NCI-H526 treated with DMSO at 0.1 percent for 48 hours (cell line): ENCODE measurements around the gene DUSP10.

Source experiments
- DNase-seq: peaks from one replicate; lab custom pipeline; 2025; lab: John Stamatoyannopoulos, UW

Gene DUSP10

GRCh38 chr1:221714227-221715152 is 27.4 kb downstream of the DUSP10 start:
- DNase-seq: no peak

DNA sequence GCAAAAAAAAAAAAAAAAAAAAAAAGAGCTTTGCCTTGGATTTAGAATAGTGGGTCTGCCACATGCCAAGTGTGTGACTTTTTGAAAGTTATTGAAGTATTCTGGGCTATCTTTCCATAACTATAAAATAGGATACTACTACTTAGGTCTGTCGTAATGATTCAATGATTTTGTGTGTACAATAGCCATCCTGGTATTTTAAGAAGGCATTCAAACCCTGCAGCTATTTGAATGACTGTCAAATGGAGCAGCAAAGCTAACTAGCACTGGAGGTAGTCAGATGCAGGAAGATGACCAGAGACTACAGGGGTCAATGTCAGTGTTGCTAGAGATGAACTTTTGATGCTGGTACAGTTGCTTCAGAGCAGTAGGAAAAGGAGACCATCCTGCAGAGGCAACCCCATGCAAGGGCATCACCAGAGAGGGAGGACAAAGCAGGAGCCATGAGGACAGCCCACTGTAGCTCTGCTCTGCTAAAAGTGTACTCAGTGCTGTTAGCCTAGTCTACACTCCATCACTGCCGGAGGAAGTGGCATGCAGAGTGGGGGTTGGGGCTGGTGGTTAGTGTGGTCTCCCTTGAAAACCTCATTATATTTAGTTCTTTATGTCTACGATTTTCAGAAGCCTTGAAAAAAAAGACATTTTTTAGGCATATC is 29.0 kb downstream of the DUSP10 start:
- DNase-seq: no peak

DNA sequence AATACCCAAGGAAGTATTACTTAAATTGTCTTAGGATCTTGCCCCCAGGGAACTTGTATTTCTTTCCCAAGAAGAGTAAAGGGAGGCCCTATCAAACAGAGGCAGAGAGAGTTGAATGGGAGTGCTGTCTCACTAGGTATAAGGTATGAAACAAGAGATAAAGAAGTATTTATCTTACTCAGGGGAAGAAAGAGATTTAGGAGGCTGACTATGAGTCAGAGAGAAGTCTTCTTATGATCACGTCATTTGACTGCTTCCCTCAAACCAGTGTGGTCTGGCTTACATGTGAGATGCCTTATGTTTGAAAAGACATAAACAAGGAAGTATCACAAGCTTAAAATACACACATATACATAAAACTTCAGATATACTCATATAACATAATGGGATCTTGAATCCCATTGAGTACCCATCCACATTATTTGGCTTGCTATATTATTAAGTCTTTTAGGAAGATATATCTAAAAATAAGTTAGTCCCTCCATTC is 29.6 kb downstream of the DUSP10 start:
- DNase-seq: no peak

- DNase-seq: no peak
Measured at GRCh38 chr1:221711656-221712055, 30.2 kb downstream of the DUSP10 start.

GRCh38 chr1:221711063-221711577 is 30.8 kb downstream of the DUSP10 start:
- DNase-seq: no peak

DNA sequence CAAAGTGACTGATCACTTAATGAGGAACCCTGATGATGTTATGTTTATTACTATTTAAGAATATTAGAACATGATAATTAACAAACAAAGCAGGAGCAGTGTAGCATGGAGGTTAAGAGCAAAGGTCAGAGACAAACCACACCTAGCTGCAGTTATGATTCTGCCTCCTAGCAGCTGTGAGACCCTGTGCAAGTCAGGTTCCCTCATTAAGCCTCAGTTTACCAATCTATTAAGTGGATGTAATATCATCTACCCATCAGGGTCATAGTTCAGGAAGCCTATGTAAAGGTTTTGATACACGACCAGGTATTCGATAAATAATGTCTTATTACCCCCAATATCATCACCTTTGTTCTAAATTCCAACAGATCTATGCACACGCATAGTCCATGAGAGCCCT is 32.0 kb downstream of the DUSP10 start:
- DNase-seq: no peak

- DNase-seq: peak; percentile 57
Measured at GRCh38 chr1:221708987-221709386, 32.9 kb downstream of the DUSP10 start.

DNA sequence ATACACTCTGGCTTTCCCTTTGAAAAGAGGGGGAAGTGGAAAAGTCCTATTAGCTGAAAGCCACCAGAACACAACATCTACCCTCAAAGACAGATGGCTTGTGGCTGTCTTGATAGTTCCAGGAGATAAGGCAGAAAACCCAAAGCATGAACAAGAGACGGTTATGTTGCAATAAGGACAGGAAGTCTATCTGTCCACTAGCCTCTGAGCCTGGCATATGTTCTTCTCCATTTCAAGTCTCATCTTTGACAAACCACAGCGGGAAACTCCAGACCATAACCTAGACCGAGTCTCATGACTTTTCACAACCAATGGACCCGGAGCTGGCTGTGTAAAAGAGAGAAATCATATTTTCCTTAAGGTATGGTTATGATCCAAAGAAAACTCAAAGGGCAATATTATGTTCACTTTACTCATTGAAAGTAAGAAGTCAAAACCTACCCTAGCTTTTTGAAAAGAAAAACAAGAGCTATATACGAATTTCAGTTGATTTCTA is 33.8 kb downstream of the DUSP10 start:
- DNase-seq: no peak

DNA sequence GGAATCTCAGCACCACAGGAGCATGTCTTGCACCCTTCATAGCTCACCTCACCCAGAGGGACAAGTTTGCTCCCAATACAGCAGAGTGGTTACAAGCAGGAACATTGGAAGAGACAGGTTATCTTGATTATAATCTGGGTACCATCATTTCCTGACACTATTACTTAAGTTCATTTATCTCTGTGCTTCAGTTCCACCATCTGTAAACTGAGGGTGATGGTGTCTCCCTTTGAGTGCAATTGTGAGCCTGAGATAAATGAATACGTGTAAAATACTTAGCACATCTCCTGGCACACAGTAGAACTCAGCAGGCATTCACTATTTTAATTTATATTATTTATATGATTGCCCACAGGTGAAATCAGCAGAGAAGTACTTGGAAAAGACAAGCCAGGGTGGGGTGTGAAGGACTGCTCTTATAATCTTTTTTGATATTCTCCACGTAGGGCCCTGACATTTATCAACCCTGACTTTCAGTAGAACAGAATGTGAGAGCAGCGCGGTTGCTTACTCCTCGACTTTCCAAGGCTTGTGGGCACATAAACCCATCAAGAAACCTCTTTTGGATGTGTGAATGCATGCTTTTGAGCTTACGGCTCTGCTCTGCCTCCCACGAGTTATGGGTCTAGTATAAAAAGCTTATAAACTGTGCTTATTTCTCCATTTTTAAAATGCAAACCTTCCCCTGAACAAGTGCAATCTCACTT is 34.9 kb downstream of the DUSP10 start:
- DNase-seq: no peak

- no peak for DNase-seq
Measured at GRCh38 chr1:221706191-221706590, 35.7 kb downstream of the DUSP10 start.

DNA sequence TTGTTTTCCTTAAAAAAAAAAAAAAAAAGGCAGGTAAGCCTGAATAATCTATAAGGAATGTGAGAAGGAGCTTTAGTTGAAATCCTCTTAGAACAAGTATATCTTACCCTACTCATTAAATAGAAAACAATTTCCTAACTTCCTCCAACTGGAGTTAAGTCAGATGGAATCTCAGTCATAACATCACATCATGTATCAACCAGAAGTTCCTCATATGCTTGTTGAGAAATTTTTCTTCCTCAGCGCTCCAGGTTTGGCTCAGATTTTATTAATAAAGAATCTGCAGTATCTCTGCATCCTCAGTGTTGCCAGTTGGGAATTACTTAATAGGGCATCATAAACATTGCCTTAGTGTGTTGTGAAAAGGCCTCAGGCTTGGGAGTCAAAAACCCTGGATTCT is 37.6 kb downstream of the DUSP10 start:
- DNase-seq: no peak

DNA sequence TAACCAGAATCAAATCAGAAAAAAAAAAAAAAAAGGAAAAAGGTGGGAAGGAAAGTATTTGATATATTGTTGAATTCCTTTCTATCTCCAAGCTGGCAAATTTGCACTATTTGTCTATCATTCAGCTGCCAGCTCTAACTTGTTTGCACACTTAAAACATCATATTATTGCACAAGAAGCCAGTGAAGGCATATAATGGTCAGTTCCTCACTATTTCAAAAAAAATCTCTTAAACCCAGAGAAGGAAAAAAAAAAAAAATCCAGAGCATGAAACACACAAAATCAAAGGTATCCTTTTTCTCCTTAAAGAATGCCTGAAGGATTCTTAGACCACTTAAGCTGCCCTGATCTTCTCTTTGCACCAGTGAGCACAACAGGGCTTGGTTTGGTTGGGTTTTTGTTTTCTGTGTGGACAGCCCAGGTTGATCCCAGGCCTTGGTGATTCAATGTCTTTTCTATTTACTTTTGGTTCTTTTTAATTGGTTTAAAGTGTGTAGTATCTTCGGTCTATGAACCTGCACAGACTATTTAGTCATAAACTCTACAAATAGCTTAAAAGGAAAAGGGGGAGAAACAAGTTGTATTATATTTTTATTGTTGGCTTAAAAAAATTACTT is 40.2 kb downstream of the DUSP10 start:
- DNase-seq: no peak

DNA sequence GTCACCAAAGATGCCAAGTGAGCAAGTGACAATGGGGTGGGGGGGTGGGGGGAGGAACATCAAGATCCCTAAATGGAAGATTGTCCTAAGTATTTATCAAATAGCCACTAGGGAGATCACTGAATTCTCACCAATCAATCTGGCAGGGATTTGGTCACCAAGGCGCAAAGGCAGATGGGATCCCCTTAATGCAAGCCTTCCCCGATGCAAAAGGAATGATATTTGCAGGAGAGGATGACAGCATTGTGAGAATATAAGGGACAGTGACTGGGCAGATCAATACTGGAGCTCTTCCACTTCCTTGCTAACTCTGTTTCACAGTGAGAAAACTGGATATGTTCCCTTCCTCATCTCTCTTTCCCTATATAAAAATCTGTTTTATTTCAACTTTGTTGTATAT is 40.9 kb downstream of the DUSP10 start:
- no peak for DNase-seq

DNA sequence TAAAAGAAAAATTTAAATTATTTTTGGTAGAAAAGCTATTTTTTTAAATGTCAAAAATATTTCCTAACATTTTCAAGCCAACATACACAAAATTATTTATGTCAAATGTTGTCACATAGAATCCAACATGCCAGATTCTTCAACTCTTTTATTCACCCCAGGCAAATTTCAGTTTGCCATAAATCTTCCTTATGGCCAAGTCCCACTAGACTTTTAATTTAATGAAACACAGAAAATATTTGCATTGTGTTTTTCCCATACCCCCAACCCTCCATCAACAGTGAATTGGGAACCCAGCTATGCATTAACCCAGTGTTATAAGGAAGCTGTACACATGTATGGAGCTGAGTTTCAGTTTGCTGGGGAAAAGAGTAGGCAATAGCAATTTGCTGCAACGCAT is 41.4 kb downstream of the DUSP10 start:
- DNase-seq: no peak

DNA sequence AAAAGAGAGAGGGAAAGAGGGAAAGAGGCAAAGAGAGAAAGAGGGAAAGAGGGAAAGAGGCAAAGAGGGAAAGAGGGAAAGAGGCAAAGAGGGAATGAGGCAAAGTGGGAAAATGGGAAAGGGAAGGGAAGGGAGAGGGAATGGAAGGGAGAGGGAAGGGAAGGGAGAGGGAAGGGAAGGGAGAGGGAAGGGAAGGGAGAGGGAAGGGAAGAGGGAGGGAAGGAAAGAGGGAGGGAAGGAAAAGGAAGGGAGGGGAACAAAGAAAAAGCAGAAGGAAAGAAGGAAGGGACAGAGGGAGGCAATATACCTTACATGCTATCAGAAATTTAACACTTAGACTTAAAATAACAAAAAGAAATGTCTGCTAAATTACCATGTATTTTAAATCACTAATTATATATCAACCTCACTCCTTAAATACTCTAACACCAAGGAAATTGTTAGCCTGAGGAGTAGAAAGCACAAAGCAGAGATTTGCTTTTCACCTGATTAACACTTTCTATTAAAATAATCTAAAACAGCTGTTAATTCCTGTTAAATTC is 41.8 kb downstream of the DUSP10 start:
- no peak for DNase-seq

DNA sequence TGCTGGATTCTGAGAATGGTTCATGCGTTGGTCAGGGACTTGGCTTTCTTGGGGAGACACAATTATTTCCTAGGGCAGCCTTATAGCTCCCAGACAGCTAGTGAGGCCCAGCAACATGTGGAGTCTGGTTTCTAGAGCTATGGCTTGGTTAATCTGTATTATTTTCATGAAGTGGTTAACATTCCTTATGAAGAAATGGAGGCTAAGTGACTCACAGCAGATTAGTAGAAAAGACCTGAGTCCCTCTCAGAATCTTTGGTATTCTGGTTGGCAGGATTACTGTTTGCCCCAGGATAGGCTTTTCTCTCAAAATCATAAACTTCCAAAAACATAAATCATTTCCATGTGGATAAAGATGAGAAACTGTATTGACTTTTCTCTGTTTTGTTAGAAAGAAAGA is 42.3 kb downstream of the DUSP10 start:
- DNase-seq: no peak

DNA sequence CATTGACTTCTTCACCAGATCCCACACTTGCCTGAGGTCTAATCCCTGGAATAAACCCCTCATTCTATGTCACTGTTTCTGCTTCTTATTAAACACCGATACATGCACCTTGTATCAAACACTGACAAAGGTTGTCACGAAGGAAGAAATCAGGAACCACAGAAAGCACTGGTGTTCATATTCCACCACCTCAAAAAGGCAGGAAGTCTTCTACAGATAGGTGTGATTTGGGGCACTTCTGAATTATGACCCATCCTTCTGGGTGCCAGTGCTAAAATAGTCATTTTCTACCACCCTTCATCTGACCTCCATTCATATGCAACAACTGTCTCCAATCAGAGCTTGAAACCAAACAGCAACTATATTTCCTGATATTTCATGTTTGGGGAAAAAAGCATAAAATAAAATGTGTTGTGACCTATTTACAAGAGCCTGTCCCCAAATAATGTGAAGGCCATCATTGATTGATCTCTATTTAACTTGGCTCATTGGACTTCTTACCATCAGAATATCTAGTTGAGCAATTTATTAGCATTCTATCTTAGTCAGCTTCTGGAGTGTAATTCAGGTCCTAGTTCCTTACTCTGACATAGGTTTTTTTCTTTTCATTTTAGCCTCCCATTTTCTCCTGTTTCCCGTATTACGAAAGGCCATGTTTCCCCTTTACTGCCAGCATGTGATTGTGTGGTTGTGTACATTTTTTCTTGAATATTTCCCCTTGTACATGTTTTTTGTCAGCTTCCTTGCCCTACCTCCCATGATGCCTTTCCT is 43.1 kb downstream of the DUSP10 start:
- DNase-seq: no peak

- no peak for DNase-seq
Measured at GRCh38 chr1:221697923-221698425, 43.9 kb downstream of the DUSP10 start.

DNA sequence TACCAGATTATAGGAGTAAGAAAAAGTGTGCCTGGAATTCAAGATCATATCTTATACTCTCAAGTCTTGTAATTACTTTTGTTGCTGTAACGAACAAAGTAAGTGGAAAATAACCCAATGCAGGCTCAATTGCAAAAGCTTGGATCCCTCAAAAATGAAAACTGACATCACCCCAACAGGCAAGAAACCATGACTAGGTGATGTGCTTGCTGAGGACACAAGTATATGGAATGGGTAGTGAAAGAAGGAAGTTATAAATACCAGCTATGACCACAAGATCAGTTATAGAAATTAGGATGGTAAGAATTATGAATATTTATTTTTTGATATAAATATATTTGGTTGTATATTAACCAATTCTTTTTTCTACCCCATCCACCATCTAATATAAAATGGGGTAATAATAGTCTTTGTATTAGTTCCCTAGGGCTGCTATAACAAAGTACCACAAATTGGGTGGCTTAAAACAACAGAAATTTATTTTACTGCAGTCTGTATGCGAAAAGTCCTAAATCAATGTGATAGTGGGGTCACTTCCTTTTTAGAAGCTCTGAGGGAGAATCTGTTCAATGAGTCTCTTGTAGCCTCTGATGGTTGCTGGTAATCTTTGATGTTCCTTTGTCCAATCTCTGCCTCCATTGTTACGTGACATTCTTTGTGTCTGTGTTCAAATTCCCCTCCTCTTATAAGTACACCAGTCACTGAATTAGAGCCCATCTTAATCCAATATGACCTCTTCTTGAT is 45.0 kb downstream of the DUSP10 start:
- no peak for DNase-seq

DNA sequence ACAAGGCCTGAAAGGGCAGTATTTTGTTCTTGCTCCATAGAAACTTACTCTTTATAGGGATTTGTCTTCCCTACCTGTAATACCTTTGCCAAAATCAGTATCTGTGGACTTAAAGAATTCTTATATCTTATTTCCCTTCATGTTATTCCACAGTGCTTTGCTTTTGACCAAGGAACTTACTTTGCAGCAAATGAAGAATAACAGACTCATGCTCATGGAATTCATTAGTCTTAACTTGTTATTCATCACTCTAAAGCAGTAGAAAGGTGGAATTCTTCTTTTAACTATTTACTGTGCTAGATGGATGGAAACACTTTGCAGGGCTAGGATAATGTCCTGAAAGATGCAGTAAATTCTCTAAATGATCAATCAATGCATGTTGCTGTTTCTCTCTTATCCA is 45.9 kb downstream of the DUSP10 start:
- DNase-seq: no peak
